ENCODE results near the gene CFAP20DC.

The CFAP20DC gene

DNA sequence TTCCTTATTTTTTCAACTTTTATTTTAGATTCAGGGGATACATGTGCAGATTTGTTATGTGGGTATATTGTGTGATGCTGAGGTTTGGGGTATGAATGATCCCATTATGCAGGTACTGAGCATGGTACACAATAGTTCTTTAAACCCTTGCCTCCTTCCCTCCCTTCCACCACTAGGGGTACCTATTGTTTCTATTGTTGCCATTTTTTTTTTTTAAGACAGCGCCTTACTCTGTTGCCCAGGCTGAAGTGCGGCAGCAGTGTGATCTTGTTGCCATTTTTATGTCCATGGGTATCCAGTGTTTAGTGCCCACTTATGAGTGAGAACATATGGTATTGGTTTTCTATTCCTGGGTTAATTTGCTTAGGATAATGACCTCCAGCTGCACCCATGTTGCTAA is 266.0 kb downstream of the CFAP20DC start:
- Histone ChIP-seq H3K4me2 (no peak overlapping the region), H3K9ac (no peak overlapping the region), H3K36me3 (ENCODE audit: insufficient read depth) (no peaks in the 10 kb centered on the region), H2AFZ (ENCODE audit: low read depth) (no peak overlapping the region), H4K20me1 (ENCODE audit: insufficient read depth) (no peaks in the 10 kb centered on the region), H3K79me2 (ENCODE audit: insufficient read depth, low read depth) (no peaks in the 10 kb centered on the region), H3K27me3 (ENCODE audit: insufficient read depth, low read depth) (no peaks in the 10 kb centered on the region), H3K27ac (no peak overlapping the region), H3K4me1 (ENCODE audit: low read depth, poor library complexity, severe bottlenecking) (no peaks in the 10 kb centered on the region), H3K4me3 (IDR thresholded peaks at IDR 0.05; ENCODE audit: insufficient read depth, low read depth, low read length) (no peak overlapping the region)
- TF ChIP-seq, protein P1, sequence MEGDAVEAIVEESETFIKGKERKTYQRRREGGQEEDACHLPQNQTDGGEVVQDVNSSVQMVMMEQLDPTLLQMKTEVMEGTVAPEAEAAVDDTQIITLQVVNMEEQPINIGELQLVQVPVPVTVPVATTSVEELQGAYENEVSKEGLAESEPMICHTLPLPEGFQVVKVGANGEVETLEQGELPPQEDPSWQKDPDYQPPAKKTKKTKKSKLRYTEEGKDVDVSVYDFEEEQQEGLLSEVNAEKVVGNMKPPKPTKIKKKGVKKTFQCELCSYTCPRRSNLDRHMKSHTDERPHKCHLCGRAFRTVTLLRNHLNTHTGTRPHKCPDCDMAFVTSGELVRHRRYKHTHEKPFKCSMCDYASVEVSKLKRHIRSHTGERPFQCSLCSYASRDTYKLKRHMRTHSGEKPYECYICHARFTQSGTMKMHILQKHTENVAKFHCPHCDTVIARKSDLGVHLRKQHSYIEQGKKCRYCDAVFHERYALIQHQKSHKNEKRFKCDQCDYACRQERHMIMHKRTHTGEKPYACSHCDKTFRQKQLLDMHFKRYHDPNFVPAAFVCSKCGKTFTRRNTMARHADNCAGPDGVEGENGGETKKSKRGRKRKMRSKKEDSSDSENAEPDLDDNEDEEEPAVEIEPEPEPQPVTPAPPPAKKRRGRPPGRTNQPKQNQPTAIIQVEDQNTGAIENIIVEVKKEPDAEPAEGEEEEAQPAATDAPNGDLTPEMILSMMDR (conservative IDR thresholded peaks at IDR 0.05; ENCODE audit: low read depth, low read length) = no peak

GRCh38 chr3:58779934-58780333 is 269.9 kb downstream of the CFAP20DC start:
- TF ChIP-seq, protein P1 (conservative IDR thresholded peaks at IDR 0.05; ENCODE audit: low read depth, low read length) = no peak
- no peak overlapping the region for H3K4me3 ChIP-seq (IDR thresholded peaks at IDR 0.05; ENCODE audit: insufficient read depth, low read depth, low read length)
- no peak overlapping the region for H3K4me2 ChIP-seq
- H3K9ac ChIP-seq = no peak overlapping the region
- H3K4me1 ChIP-seq (ENCODE audit: low read depth, poor library complexity, severe bottlenecking) = no peaks in the 10 kb centered on the region
- H3K27ac ChIP-seq = no peak overlapping the region
- no peak overlapping the region for H2AFZ ChIP-seq (ENCODE audit: low read depth)
- no peaks in the 10 kb centered on the region for H4K20me1 ChIP-seq (ENCODE audit: insufficient read depth)
- no peaks in the 10 kb centered on the region for H3K36me3 ChIP-seq (ENCODE audit: insufficient read depth)
- H3K79me2 ChIP-seq (ENCODE audit: insufficient read depth, low read depth) = no peaks in the 10 kb centered on the region
- no peaks in the 10 kb centered on the region for H3K27me3 ChIP-seq (ENCODE audit: insufficient read depth, low read depth)

DNA sequence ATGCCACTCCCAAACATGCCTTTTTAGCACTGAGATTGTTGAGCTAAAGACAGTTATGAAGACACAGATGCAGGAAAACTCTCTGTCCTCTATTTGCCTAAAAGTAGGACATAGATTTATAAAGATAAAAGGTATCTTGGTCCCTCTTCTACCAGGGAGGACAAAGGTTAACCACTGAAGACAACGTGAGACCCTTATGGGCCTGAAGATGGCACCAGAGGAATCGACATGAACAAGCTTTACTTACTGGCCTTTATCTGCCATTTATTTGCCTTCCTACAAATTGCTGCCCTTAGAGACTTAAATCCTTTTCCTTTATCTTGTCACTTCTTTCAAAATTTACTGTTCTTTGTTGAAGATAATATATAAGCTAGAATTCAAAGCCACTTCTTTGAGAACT is 273.6 kb downstream of the CFAP20DC start:
- Histone ChIP-seq H3K4me1 (ENCODE audit: low read depth, poor library complexity, severe bottlenecking) (no peaks in the 10 kb centered on the region), H3K27me3 (ENCODE audit: insufficient read depth, low read depth) (no peaks in the 10 kb centered on the region), H3K4me2 (no peak overlapping the region), H2AFZ (ENCODE audit: low read depth) (no peak overlapping the region), H3K27ac (no peak overlapping the region), H3K9ac (no peak overlapping the region), H3K79me2 (ENCODE audit: insufficient read depth, low read depth) (no peaks in the 10 kb centered on the region), H3K36me3 (ENCODE audit: insufficient read depth) (no peaks in the 10 kb centered on the region), H4K20me1 (ENCODE audit: insufficient read depth) (no peaks in the 10 kb centered on the region), H3K4me3 (IDR thresholded peaks at IDR 0.05; ENCODE audit: insufficient read depth, low read depth, low read length) (no peak overlapping the region)
- TF ChIP-seq, protein P1 (conservative IDR thresholded peaks at IDR 0.05; ENCODE audit: low read depth, low read length) = no peak

DNA sequence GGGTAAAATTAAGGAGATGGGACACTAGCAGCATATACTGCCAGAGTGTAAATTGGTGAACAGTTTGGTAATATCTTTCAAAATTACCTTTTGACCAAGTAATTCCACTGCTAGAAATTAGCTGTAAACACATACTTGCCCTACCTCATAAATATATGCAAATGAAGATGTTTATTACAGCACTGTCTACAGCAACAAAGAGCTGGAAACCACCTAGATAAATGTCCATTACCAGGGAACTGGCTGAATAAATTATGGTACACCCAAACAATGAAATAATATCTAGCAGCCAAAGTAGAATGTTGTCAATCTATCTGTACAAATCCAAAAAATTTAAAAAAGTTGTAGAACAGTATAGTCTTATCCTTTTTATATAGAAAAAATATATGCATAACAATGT is 277.4 kb downstream of the CFAP20DC start:
- no peak overlapping the region for H3K4me2 ChIP-seq
- H3K9ac ChIP-seq = no peak overlapping the region
- H3K36me3 ChIP-seq (ENCODE audit: insufficient read depth) = no peaks in the 10 kb centered on the region
- H4K20me1 ChIP-seq (ENCODE audit: insufficient read depth) = no peaks in the 10 kb centered on the region
- no peak overlapping the region for H3K4me3 ChIP-seq (IDR thresholded peaks at IDR 0.05; ENCODE audit: insufficient read depth, low read depth, low read length)
- no peaks in the 10 kb centered on the region for H3K27me3 ChIP-seq (ENCODE audit: insufficient read depth, low read depth)
- H3K4me1 ChIP-seq (ENCODE audit: low read depth, poor library complexity, severe bottlenecking) = no peaks in the 10 kb centered on the region
- no peak overlapping the region for H2AFZ ChIP-seq (ENCODE audit: low read depth)
- TF ChIP-seq, protein P1 (conservative IDR thresholded peaks at IDR 0.05; ENCODE audit: low read depth, low read length) = no peak
- H3K27ac ChIP-seq = no peak overlapping the region
- no peaks in the 10 kb centered on the region for H3K79me2 ChIP-seq (ENCODE audit: insufficient read depth, low read depth)
